A375 (cell line): ENCODE measurements around the gene SLITRK3. TPM values are rescaled to one million over a fixed set of nuclear protein-coding genes. Genes with fewer than 3 reads are reported as not detected.

Source experiments
- total RNA-seq: library from RNA; depleted of rRNA; stranded (reverse); fragments of >200 nt; shearing (Covaris generic); gene quantifications from 2 replicates; pipeline ENCODE4 v1.2.3, GENCODE V29; 2014; rRNA removed

SLITRK3 gene
- total RNA-seq, result 0.04 and 0.11 TPM in 2 replicates

DNA sequence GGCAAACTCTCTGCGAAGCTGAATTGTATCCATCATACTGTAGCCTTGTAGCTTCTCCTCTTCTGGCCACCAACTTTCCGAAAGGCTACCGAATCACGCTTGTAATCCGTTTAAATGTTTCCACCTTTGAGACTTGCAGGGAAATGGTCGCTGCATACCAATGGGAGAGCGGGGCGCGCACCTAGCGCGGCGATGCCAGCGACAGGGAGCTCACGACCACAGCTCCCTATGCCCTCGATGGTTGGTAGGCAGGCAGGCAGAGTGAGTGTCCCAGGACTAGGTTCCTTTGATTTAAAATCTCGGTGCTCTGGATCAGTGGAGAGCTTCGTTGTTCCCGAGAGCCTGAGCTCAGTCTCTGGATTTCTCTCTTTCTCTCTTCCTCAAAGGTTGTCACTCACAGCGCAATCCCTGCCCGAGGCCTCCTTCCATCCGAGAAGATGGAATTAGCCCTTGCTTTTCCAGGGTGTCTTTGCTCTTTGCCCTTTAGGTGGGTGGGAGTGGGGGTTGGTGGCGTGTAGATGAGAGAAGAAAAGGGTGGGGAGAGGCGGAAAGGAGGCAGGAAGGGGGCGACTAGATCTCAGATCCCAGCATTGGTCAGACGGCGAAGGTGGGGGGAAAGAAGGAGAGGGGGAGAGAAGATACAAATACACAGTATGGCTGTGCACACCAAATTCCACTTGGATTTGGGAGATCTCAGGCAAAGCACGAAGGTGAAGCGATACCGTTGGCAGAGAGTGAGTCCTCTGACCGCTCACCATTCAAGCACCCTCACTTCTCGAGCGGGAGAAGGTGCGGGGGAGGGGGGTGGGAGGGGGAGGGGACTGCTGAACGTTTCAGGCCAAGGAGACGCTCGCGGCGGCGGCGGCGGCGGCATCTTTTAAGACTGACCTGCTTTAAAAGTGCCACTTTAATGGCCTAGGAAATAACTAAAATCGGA lies at the start of gene SLITRK3:
Gene SLITRK3, minus strand, starts transcription at position 745 of the 937 bp plus-strand sequence. CDS start 5,554 bp downstream, outside the sequence.

Other genes with a start within 250 kb of the SLITRK3 start
- not detected in 2 replicates for gene SI, start 117.9 kb downstream of the SLITRK3 start, total RNA-seq